Fibroblast of skin of abdomen (primary cell): ENCODE measurements around the gene KBTBD8.

Experiments
- DNase-seq: peaks from one replicate; pipeline ENCODE4 v3.0.0-alpha.2; 2013

The KBTBD8 gene

GRCh38 chr3:67037615-67038014, 39.5 kb downstream of the KBTBD8 start:
- no peak for DNase-seq

DNA sequence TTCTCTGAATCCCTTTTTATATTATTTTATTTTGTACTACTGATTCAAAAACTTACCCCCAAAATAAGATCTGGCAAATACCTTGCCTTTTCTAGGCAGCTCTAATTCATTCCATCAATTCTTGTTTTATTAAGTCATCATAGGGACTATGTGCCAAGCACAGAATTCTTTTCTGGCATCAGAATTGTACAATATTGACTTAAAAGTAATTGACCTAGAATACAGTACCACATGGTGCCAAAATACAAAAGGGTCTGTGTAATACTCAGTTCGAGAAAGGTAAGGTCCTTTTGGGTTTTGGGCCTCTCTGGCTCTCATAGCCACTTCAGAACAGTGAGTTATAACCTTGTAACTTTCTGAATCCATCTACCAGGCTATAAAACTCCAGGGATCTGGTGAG, 46.2 kb downstream of the KBTBD8 start:
- peak; percentile 25 for DNase-seq

GRCh38 chr3:67044955-67045354, 46.8 kb downstream of the KBTBD8 start:
- DNase-seq: peak; percentile 9

- DNase-seq: no peak
Observed at GRCh38 chr3:67045711-67046465, 47.8 kb downstream of the KBTBD8 start.

DNA sequence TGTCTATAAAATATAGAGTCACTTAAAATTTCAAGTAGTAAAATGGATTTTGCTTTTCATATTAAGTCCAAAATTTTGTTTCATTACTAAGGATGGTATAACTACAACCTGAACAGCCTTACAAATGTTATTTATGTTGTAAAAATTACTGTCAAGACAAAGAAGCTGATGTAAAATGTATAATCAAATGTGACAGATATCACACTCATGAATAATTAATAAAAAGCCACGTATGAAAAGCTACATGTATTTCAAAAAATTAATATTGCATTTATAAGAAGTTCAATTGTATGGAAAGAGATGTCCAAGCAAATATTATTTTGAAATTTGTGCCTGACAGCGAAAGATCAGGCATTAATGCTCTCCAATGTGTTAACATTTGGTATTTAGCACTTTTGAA, 48.9 kb downstream of the KBTBD8 start:
- no peak for DNase-seq

- no peak for DNase-seq
Observed at GRCh38 chr3:67048067-67048714, 50.1 kb downstream of the KBTBD8 start.

DNA sequence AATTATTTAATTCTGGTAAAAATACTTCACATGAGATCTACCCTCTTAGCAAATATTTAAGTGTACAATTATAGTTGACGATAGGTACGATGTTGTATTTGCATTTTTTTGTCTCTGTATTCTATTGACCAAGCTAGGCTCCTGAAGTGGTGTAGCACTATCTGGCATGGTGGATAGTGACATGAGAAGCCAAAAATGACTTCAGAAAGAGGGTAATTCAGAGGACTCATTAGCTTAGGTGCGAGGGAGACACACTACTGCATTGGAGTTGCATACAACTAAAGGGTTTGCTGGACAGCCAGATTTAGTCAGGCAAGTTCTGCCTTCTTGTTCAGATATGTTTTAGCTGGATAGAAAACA, 50.6 kb downstream of the KBTBD8 start:
- DNase-seq: no peak

DNA sequence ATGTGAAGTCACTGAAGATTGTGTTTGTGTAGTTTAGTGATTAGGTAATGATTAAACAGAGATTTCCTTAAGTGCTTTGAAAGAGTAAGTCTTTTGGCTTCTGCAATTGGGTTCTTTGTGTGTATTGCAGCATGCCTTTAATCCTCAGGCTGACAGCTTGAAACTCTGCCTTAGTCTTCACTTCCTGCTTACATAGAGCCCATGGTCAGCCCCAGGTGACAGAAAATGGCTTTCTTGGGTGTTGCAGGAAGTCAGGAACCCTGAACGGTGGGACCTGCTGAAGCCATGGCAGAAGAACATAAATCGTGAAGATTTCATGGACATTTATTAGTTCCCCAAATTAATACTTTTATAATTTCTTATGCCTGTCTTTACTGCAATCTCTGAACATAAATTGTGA, 61.3 kb downstream of the KBTBD8 start:
- no peak for DNase-seq
